Breast epithelium (tissue), 3 donors: ENCODE data around the gene PIH1D1.

Experiments used
- CTCF ChIP-seq, 3 donors: fragments of 450-650 bp; IDR thresholded peaks; one replicate each; pipeline ENCODE4 v1.5.1; 2016 to 2017; ENCODE audit warnings: antibody characterized with exemption in 3 of 3, mild to moderate bottlenecking in 3 of 3, moderate library complexity in 3 of 3
- POLR2A ChIP-seq: fragments of 450-650 bp; IDR thresholded peaks from one replicate; pipeline ENCODE4 v1.6.1; 2016; ENCODE audit warnings: antibody characterized with exemption, mild to moderate bottlenecking, moderate library complexity
- POLR2AphosphoS5 ChIP-seq, 3 donors: sonication (generic); formaldehyde crosslinking; IDR thresholded peaks; one replicate each; pipeline ENCODE4 v1.6.1; 2017; ENCODE audit warnings: antibody characterized with exemption in 3 of 3

GRCh38 chr19:49450405-49450804, 1.2 kb downstream of the PIH1D1 start:
- TF ChIP-seq CTCF (IDR thresholded peaks at IDR 0.05) (no peak), POLR2AphosphoS5 (IDR thresholded peaks at IDR 0.05) (no peak), POLR2A (no peak)
